Choroid plexus epithelial cell (primary cell): ENCODE data around the gene ING3.

Experiments used
- DNase-seq: peaks from one replicate; pipeline ENCODE4 v3.0.0-alpha.2; 2010; ENCODE audit warnings: low read depth
- H3K4me3 ChIP-seq: 2 replicates; pipeline ENCODE4 v1.5.1; 2011; ENCODE audit warnings: low read depth, mild to moderate bottlenecking, control low read depth, low read length, moderate library complexity
- TF ChIP-seq, protein P1 (sequence below): conservative IDR thresholded peaks from 2 replicates; pipeline ENCODE4 v1.5.1; 2011; ENCODE audit warnings: low read depth, mild to moderate bottlenecking, control low read depth, inconsistent platforms, low read length, moderate library complexity

ING3 gene

DNA sequence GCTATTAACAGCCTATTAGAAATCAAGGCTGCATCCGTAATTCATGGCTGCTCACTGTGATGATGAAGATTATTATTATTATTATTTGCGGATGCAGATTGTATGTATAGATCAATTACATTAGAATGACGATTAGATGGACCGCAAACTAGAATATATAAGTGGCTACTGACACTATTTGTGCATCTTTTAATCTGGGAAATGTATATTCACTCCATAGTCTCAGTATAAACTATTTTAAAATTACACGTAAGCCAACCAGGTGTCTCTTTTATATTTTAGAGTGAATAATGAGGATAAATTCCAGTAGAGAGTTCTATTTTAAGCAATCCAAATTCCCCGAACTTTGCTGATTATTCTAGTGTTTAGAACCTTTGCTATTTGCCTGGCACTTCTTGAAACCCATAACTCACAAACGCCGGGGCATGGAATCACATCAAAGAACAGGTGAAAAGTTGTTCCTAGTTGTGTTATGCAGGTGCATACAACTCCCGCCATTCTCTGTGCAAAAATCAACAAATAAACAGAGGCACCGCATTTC, 509 bp upstream of the ING3 start:
- TF ChIP-seq, protein P1, sequence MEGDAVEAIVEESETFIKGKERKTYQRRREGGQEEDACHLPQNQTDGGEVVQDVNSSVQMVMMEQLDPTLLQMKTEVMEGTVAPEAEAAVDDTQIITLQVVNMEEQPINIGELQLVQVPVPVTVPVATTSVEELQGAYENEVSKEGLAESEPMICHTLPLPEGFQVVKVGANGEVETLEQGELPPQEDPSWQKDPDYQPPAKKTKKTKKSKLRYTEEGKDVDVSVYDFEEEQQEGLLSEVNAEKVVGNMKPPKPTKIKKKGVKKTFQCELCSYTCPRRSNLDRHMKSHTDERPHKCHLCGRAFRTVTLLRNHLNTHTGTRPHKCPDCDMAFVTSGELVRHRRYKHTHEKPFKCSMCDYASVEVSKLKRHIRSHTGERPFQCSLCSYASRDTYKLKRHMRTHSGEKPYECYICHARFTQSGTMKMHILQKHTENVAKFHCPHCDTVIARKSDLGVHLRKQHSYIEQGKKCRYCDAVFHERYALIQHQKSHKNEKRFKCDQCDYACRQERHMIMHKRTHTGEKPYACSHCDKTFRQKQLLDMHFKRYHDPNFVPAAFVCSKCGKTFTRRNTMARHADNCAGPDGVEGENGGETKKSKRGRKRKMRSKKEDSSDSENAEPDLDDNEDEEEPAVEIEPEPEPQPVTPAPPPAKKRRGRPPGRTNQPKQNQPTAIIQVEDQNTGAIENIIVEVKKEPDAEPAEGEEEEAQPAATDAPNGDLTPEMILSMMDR: no peak
- peak overlapping the region; percentile 58 for H3K4me3 ChIP-seq
- DNase-seq: no peak

GRCh38 chr7:120951309-120951699, 727 bp downstream of the ING3 start:
- no peak for DNase-seq
- H3K4me3 ChIP-seq: peak overlapping the region; percentile 86
- TF ChIP-seq, protein P1: no peak

DNA sequence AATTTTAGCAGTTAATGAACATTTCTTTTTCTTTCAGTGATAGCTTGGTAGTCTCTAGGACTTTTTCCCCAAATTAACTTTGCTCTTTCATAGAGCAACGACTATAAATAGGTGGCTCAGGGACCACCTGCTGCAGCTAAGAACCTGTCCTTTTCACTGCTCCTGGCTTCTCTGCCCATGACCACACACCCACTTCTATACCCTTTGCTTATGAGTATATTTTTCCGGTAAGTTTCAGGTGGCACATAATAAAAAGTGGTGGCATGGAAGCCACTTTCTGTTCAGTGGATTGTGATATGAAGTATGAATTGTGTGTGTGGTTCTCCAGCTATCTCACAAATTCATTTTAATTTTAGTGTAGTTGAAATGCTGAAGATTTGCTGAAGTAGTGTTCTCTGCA, 1.2 kb downstream of the ING3 start:
- peak overlapping the region; percentile 2 for H3K4me3 ChIP-seq
- TF ChIP-seq, protein P1: no peak
- DNase-seq: no peak

DNA sequence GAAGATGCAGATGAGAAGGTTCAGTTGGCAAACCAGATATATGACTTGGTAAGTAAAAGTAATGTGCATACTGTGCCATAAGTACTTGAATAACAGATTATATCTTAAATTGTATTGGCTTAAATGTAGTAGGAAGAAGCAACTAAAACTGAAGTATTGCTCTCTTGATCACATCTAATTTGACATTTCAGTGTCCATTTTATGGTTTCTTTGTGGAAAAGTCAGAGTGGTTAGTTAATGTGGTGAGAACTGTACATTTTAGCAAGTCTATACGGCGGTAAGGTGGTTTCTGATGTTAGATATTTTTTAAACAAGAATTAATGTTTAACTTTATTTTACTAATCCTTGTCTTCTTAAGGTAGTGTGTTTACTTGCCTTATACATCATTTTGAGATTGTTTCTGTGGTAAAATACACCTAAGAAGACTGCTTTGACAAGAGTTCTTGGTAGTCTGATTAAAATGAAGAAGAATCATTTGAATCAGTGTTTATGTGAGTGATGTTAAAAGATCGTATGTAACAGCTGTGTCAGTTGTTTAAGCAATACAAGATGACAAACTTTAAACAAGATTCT, 5.1 kb downstream of the ING3 start:
- DNase-seq: no peak
- H3K4me3 ChIP-seq: no peak overlapping the region
- TF ChIP-seq, protein P1: no peak

DNA sequence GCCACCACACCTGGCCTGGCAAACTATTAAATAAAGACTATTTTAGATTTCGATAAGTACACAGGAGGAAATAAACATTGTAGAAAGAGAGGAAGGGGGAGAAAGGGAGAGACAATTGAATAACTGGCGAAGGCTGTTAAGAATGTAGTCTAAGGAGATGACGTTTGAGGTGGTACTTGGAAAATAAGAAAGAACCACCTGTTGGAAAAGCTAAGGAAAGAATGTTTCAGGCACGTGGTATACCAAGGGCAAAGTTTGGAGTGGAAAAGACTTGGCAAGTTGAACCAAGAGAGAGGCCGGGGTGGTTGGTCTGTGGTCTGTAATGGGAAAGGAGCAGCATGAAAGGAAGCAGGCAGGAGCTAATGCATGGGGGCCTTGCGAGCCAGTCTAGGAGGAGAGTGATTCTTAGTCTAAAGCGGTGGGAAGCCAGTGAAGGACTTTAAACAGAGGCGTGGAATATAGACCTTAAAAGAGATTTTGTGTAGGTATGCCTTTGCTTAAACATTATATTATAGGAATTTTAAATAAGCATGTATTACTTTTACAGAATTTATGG, 9.4 kb downstream of the ING3 start:
- H3K4me3 ChIP-seq: no peak overlapping the region
- no peak for DNase-seq
- TF ChIP-seq, protein P1: no peak

DNA sequence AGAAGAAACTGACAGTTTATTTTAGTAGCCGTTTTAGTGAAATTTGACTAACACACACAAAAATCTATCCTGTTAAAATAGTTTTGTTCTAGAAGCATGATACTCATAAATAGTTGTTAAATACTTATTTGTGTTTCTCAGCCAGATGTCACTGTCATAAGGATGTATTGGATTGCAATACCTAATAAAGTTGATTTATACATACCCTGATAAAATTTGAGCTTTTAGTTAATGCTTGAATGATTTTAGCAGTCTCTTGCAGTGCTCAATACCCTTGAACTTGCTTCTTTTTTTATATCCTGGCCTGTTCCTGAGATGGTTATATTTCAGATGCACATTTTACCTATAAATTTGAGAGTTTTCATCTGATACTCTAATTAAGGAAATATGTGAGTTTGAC, 10.1 kb downstream of the ING3 start:
- TF ChIP-seq, protein P1: no peak
- no peak for DNase-seq
- no peak overlapping the region for H3K4me3 ChIP-seq

- DNase-seq: no peak
- no peak overlapping the region for H3K4me3 ChIP-seq
- TF ChIP-seq, protein P1: no peak
Measured at GRCh38 chr7:120961638-120962173, 11.1 kb downstream of the ING3 start.
